ENCODE measurements around the gene OXCT1.

OXCT1 gene

GRCh38 chr5:41877408-41877807 lies 7.2 kb upstream of the OXCT1 start:
- Histone ChIP-seq H2BK12ac (ENCODE audit: low read length) (no peak overlapping the region), H3K9me3 (ENCODE audit: insufficient read depth, low read depth, low read length) (no peaks in the 10 kb centered on the region), H3K4me1 (ENCODE audit: control insufficient read depth in 1 of 2, insufficient read depth in 2 of 2, low read length in 2 of 2) (no peaks in the 10 kb centered on the region), H3K23ac (ENCODE audit: low read length) (no peak overlapping the region), H4K91ac (ENCODE audit: low read depth, low read length) (no peak overlapping the region), H2BK5ac (ENCODE audit: low read depth, low read length, poor library complexity) (no peak overlapping the region), H3K36me3 (ENCODE audit: control insufficient read depth in 1 of 2, insufficient read depth in 2 of 2, low read length in 2 of 2) (no peaks in the 10 kb centered on the region), H4K8ac (ENCODE audit: low read depth, low read length) (no peak overlapping the region), H3K4me2 (ENCODE audit: low read length) (no peak overlapping the region), H3K4me3 (ENCODE audit: low read depth, low read length) (no peak overlapping the region), H3K18ac (ENCODE audit: low read length) (no peak overlapping the region), H3K27me3 (ENCODE audit: insufficient read depth, low read length) (no peaks in the 10 kb centered on the region), H3K27ac (ENCODE audit: low read depth, low read length) (no peak overlapping the region), H3K14ac (ENCODE audit: low read length) (no peak overlapping the region), H3K9ac (ENCODE audit: low read length) (no peak overlapping the region), H3K79me1 (ENCODE audit: low read length) (no peaks in the 10 kb centered on the region), H2AFZ (ENCODE audit: insufficient read depth, low read length, poor library complexity) (no peak overlapping the region), H2AK5ac (ENCODE audit: low read length) (no peak overlapping the region), H4K12ac (ENCODE audit: low read depth, low read length) (no peak overlapping the region), H3K4ac (ENCODE audit: low read depth, low read length) (no peak overlapping the region), H2BK120ac (ENCODE audit: insufficient read depth, low read length, poor library complexity) (no peak overlapping the region), H3K79me2 (ENCODE audit: control insufficient read depth, insufficient read depth, low read length, poor library complexity) (no peaks in the 10 kb centered on the region)
- DNase-seq, result no peak
- no CpG with 5 or more reads among the region's 1 CpG for WGBS (ENCODE audit: extremely low coverage, insufficient coverage, insufficient read length)

GRCh38 chr5:41876678-41877077 lies 6.5 kb upstream of the OXCT1 start:
- no peak overlapping the region for H3K4me3 ChIP-seq (ENCODE audit: low read depth, low read length)
- no peak overlapping the region for H4K8ac ChIP-seq (ENCODE audit: low read depth, low read length)
- H3K27ac ChIP-seq (ENCODE audit: low read depth, low read length), result no peak overlapping the region
- no peaks in the 10 kb centered on the region for H3K79me2 ChIP-seq (ENCODE audit: control insufficient read depth, insufficient read depth, low read length, poor library complexity)
- no peak overlapping the region for H2BK5ac ChIP-seq (ENCODE audit: low read depth, low read length, poor library complexity)
- H3K23ac ChIP-seq (ENCODE audit: low read length), result no peak overlapping the region
- H4K12ac ChIP-seq (ENCODE audit: low read depth, low read length), result no peak overlapping the region
- no peak overlapping the region for H2BK12ac ChIP-seq (ENCODE audit: low read length)
- no peaks in the 10 kb centered on the region for H3K79me1 ChIP-seq (ENCODE audit: low read length)
- H2AFZ ChIP-seq (ENCODE audit: insufficient read depth, low read length, poor library complexity), result no peak overlapping the region
- H3K9me3 ChIP-seq (ENCODE audit: insufficient read depth, low read depth, low read length), result no peaks in the 10 kb centered on the region
- no peak overlapping the region for H3K18ac ChIP-seq (ENCODE audit: low read length)
- no peak overlapping the region for H3K9ac ChIP-seq (ENCODE audit: low read length)
- no peaks in the 10 kb centered on the region for H3K36me3 ChIP-seq (ENCODE audit: control insufficient read depth in 1 of 2, insufficient read depth in 2 of 2, low read length in 2 of 2)
- H2AK5ac ChIP-seq (ENCODE audit: low read length), result no peak overlapping the region
- no CpG with 5 or more reads among the region's 2 CpGs for WGBS (ENCODE audit: extremely low coverage, insufficient coverage, insufficient read length)
- H3K4me1 ChIP-seq (ENCODE audit: control insufficient read depth in 1 of 2, insufficient read depth in 2 of 2, low read length in 2 of 2), result no peaks in the 10 kb centered on the region
- no peaks in the 10 kb centered on the region for H3K27me3 ChIP-seq (ENCODE audit: insufficient read depth, low read length)
- no peak overlapping the region for H2BK120ac ChIP-seq (ENCODE audit: insufficient read depth, low read length, poor library complexity)
- DNase-seq, result no peak
- no peak overlapping the region for H3K4me2 ChIP-seq (ENCODE audit: low read length)
- H3K4ac ChIP-seq (ENCODE audit: low read depth, low read length), result no peak overlapping the region
- no peak overlapping the region for H4K91ac ChIP-seq (ENCODE audit: low read depth, low read length)
- no peak overlapping the region for H3K14ac ChIP-seq (ENCODE audit: low read length)

GRCh38 chr5:41875121-41875520 lies 4.9 kb upstream of the OXCT1 start:
- no peak overlapping the region for H4K12ac ChIP-seq (ENCODE audit: low read depth, low read length)

GRCh38 chr5:41874512-41875060 lies 4.4 kb upstream of the OXCT1 start:
- Histone ChIP-seq H2BK5ac (ENCODE audit: low read depth, low read length, poor library complexity) (no peak overlapping the region), H3K18ac (ENCODE audit: low read length) (no peak overlapping the region), H3K27ac (ENCODE audit: low read depth, low read length) (no peak overlapping the region), H4K91ac (ENCODE audit: low read depth, low read length) (no peak overlapping the region), H3K14ac (ENCODE audit: low read length) (no peak overlapping the region), H3K4me1 (ENCODE audit: control insufficient read depth in 1 of 2, insufficient read depth in 2 of 2, low read length in 2 of 2) (peaks cover 5% of the 10 kb centered on the region in 2 experiments), H3K9me3 (ENCODE audit: insufficient read depth, low read depth, low read length) (no peaks in the 10 kb centered on the region), H3K4me2 (ENCODE audit: low read length) (no peak overlapping the region), H2BK12ac (ENCODE audit: low read length) (no peak overlapping the region), H4K12ac (ENCODE audit: low read depth, low read length) (no peak overlapping the region), H3K36me3 (ENCODE audit: control insufficient read depth in 1 of 2, insufficient read depth in 2 of 2, low read length in 2 of 2) (no peaks in the 10 kb centered on the region), H3K4ac (ENCODE audit: low read depth, low read length) (no peak overlapping the region), H3K9ac (ENCODE audit: low read length) (no peak overlapping the region), H3K27me3 (ENCODE audit: insufficient read depth, low read length) (peaks cover 9% of the 10 kb centered on the region), H3K23ac (ENCODE audit: low read length) (no peak overlapping the region), H3K4me3 (ENCODE audit: low read depth, low read length) (no peak overlapping the region), H2AFZ (ENCODE audit: insufficient read depth, low read length, poor library complexity) (no peak overlapping the region), H2AK5ac (ENCODE audit: low read length) (no peak overlapping the region), H2BK120ac (ENCODE audit: insufficient read depth, low read length, poor library complexity) (no peak overlapping the region), H4K8ac (ENCODE audit: low read depth, low read length) (no peak overlapping the region), H3K79me1 (ENCODE audit: low read length) (no peaks in the 10 kb centered on the region), H3K79me2 (ENCODE audit: control insufficient read depth, insufficient read depth, low read length, poor library complexity) (peaks cover 4% of the 10 kb centered on the region)
- DNase-seq, result no peak

More at GRCh38 chr5:41875121-41875520, 4.9 kb upstream of the OXCT1 start:
- Histone ChIP-seq H3K27ac (ENCODE audit: low read depth, low read length) (no peak overlapping the region), H3K79me1 (ENCODE audit: low read length) (no peaks in the 10 kb centered on the region), H3K23ac (ENCODE audit: low read length) (no peak overlapping the region), H3K79me2 (ENCODE audit: control insufficient read depth, insufficient read depth, low read length, poor library complexity) (peaks cover 2% of the 10 kb centered on the region), H3K9ac (ENCODE audit: low read length) (no peak overlapping the region), H3K4me3 (ENCODE audit: low read depth, low read length) (no peak overlapping the region), H2BK120ac (ENCODE audit: insufficient read depth, low read length, poor library complexity) (no peak overlapping the region), H3K4me1 (ENCODE audit: control insufficient read depth in 1 of 2, insufficient read depth in 2 of 2, low read length in 2 of 2) (peaks cover 5% of the 10 kb centered on the region in 2 experiments), H3K9me3 (ENCODE audit: insufficient read depth, low read depth, low read length) (no peaks in the 10 kb centered on the region), H3K4me2 (ENCODE audit: low read length) (no peak overlapping the region), H3K36me3 (ENCODE audit: control insufficient read depth in 1 of 2, insufficient read depth in 2 of 2, low read length in 2 of 2) (no peaks in the 10 kb centered on the region), H3K14ac (ENCODE audit: low read length) (no peak overlapping the region), H3K27me3 (ENCODE audit: insufficient read depth, low read length) (peaks cover 5% of the 10 kb centered on the region), H4K8ac (ENCODE audit: low read depth, low read length) (no peak overlapping the region), H2BK12ac (ENCODE audit: low read length) (no peak overlapping the region), H4K91ac (ENCODE audit: low read depth, low read length) (no peak overlapping the region), H2AK5ac (ENCODE audit: low read length) (no peak overlapping the region), H2AFZ (ENCODE audit: insufficient read depth, low read length, poor library complexity) (no peak overlapping the region), H3K4ac (ENCODE audit: low read depth, low read length) (no peak overlapping the region), H3K18ac (ENCODE audit: low read length) (no peak overlapping the region), H2BK5ac (ENCODE audit: low read depth, low read length, poor library complexity) (no peak overlapping the region)
- no peak for DNase-seq
